Erythroblast (primary cell): ENCODE results near the gene FILIP1.

ENCODE experiments used
- DNase-seq, 2 experiments: peaks; one replicate each; lab custom pipeline; 2025; lab: John Stamatoyannopoulos, UW
- GATA1 ChIP-seq: IDR thresholded peaks from 2 replicates; pipeline ENCODE4 v1.6.1; 2011; ENCODE audit warnings: low read depth, mild to moderate bottlenecking, control low read depth, low read length, moderate library complexity
- POLR2A ChIP-seq: IDR thresholded peaks from 2 replicates; pipeline ENCODE4 v1.6.1; 2011; ENCODE audit warnings: mild to moderate bottlenecking, low read length

FILIP1 gene

DNA sequence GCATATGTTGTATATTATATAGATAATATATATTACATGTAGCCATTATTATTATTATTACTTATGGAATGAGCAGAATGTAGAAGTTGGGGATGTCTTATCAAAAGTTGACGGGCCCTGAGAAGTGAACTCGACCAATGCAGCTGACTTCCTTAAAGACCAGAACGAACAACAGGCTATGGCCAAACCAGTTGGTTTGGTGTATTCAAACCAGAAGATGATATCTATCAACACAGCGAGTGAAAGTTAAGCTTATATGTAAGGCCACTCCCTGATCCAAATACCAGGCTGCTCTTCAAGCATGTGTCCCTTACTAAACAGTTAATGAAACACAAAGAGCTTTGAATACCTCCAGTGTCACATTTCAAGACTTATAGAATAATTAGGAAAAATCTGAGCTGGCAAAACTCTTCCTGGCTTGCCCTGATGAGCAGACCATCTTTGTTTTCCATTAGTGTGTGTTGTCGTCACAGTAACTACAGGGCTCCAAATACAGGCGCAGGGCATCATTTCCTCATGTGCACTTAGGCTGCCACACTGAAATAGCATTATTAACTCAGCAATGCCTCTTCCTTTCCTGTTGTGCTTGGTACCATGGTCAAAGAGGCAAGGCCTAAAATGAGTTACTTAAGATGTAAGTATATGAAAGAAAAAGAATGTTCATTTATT, 6.6 kb downstream of the FILIP1 start:
- no peak for DNase-seq
- TF ChIP-seq GATA1 (no peak), POLR2A (no peak)

DNA sequence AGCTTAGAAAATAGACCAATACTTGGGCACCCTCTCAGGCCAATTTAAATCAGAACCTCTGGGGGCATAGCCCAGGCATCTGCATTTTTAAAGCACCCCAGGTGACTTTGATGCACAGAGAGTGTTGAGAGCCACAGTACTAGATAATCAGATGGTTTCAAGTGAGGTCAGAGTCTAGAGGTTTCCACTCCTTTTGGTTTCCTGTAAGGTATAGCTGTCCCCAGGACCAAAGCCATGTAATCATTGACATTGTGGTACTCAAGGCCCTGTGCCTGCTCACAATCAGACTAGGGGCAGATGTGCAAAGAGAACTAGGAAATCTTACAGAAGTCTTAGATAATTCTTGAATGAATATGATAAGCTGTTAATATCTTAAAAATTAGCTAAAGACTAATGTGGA, 9.1 kb downstream of the FILIP1 start:
- TF ChIP-seq POLR2A (no peak), GATA1 (no peak)
- no peak for DNase-seq

GRCh38 chr6:75483136-75483952, 10.3 kb downstream of the FILIP1 start:
- TF ChIP-seq GATA1 (no peak), POLR2A (no peak)
- DNase-seq = no peak

- TF ChIP-seq GATA1 (no peak), POLR2A (no peak)
- DNase-seq = no peak
Measured at GRCh38 chr6:75481936-75482593, 11.5 kb downstream of the FILIP1 start.

- TF ChIP-seq GATA1 (no peak), POLR2A (no peak)
- no peak for DNase-seq
Measured at GRCh38 chr6:75481394-75481793, 12.2 kb downstream of the FILIP1 start.

GRCh38 chr6:75480425-75480824, 13.2 kb downstream of the FILIP1 start:
- no peak for DNase-seq
- no peak for TF ChIP-seq GATA1
- no peak for TF ChIP-seq POLR2A

DNA sequence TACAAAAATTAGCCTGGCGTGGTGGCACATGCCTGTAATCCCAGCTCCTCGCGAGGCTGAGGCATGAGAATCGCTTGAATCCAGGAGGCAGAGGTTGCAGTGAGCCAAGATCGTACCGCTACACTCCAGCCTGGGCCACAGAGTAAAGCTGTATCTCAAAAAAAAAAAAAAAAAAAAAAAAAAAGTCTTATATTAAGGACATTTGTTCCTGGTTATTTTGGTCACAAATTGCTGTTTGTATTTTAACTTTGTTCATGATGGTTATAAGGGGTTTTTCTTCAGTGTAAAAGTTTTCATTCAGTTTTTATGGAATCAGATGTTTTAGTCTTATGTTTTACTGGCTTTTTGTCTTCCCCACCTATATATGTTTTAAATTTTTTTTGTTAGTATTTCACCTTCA, 13.9 kb downstream of the FILIP1 start:
- DNase-seq = no peak
- no peak for TF ChIP-seq GATA1

DNA sequence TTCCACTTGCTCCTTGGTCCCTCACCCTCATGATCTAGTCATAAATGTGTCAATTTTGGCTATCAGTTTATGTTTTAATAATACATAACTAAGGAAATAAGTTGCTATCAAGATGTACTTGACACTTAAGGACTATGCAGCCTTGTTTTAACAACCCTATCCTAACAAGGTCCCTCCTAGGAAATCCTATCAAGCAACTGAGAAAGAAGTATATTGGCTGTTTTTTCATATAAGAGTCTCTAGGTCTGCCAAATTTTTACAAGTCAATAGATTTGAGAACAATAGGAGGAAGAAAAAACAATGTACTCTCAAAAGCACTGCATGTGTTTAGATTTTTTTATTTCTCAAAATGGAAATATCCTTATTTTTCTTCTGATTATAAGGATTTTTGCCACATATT, 14.7 kb downstream of the FILIP1 start:
- TF ChIP-seq POLR2A (no peak), GATA1 (no peak)
- DNase-seq = no peak

GRCh38 chr6:75472885-75473284, 20.7 kb downstream of the FILIP1 start:
- DNase-seq = no peak
- TF ChIP-seq GATA1 (no peak), POLR2A (no peak)

GRCh38 chr6:75467966-75468365, 25.6 kb downstream of the FILIP1 start:
- no peak for DNase-seq
- no peak for TF ChIP-seq POLR2A
- TF ChIP-seq GATA1 = no peak

DNA sequence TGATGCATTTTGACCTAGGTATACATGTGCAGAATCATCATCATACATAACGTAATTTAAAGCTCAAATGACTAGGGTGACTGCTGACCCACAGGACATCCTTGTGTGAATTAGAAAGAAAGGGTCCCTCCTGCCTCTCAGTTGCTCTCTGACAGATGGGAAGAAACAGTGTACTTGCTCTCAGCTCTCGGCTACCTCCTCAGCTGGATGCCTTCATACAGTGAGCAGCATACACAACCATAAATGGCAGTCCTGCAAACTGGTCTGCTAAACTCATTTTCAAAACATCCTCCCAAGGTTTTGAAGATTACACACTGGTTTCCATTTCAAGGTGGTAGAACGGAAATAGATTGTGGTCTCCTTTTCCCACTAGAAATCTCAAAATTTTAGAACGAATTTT, 26.3 kb downstream of the FILIP1 start:
- TF ChIP-seq GATA1 (no peak), POLR2A (no peak)

DNA sequence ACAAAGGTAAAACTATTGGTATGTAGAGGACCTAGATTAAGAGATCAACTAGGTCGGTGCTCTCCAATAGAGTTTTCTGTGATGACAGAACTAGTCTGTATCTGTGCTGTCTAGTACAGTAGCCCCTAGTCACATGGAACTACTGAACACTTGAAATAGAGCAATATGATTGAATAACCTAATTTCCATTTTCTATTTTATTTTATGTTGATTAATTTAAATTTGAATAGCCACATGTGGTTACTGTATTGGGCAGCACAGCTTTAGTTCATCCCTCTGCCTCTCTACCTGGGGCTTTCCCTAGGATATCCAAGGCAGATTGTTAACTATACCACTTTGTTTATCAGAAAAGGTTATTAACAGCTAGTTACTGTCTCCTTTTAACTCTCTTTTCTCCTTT, 27.0 kb downstream of the FILIP1 start:
- TF ChIP-seq GATA1 = no peak
- TF ChIP-seq POLR2A = no peak
- no peak for DNase-seq

More for the DNA sequence above, 26.3 kb downstream of the FILIP1 start:
- no peak for DNase-seq

GRCh38 chr6:75463908-75464307, 29.7 kb downstream of the FILIP1 start:
- TF ChIP-seq GATA1 = no peak
- no peak for TF ChIP-seq POLR2A
- no peak for DNase-seq

- no peak for TF ChIP-seq GATA1
- TF ChIP-seq POLR2A = no peak
- DNase-seq = no peak
Measured at GRCh38 chr6:75463061-75463460, 30.5 kb downstream of the FILIP1 start.
